KMS-11 (cell line): ENCODE data around the gene PPP1R15B.

Source experiments
- H2AFZ ChIP-seq: fragments of 200-600 bp; sonication (generic); 2 replicates; pipeline ENCODE4 v1.6.1; 2016; ENCODE audit warnings: antibody characterized with exemption, mixed run types, low read depth
- H3K27ac ChIP-seq: fragments of 200-600 bp; sonication (generic); 2 replicates; pipeline ENCODE4 v1.6.1; 2016; ENCODE audit warnings: mild to moderate bottlenecking, mixed run types
- H3K27me3 ChIP-seq: fragments of 200-600 bp; sonication (generic); 2 replicates; pipeline ENCODE4 v1.6.1; 2017; ENCODE audit warnings: mild to moderate bottlenecking, low read depth, mixed run types, moderate library complexity; ENCODE audit not compliant: insufficient read depth
- H3K36me3 ChIP-seq: fragments of 200-600 bp; sonication (generic); 2 replicates; pipeline ENCODE4 v1.6.1; 2017; ENCODE audit warnings: mild to moderate bottlenecking, mixed run types; ENCODE audit not compliant: insufficient read depth
- H3K4me1 ChIP-seq: fragments of 200-600 bp; sonication (generic); 2 replicates; pipeline ENCODE4 v1.6.1; 2016; ENCODE audit warnings: mild to moderate bottlenecking, low read depth, mixed run types; ENCODE audit not compliant: poor library complexity, severe bottlenecking
- H3K4me2 ChIP-seq: fragments of 200-600 bp; sonication (generic); 2 replicates; pipeline ENCODE4 v1.7.0; 2016; ENCODE audit warnings: mild to moderate bottlenecking, mixed run types
- H3K4me3 ChIP-seq: fragments of 200-600 bp; sonication (generic); IDR thresholded peaks from 2 replicates; pipeline ENCODE4 v1.6.1; 2017; ENCODE audit warnings: low read depth, low read length, mixed read lengths; ENCODE audit not compliant: insufficient read depth
- H3K79me2 ChIP-seq: fragments of 200-600 bp; sonication (generic); 2 replicates; pipeline ENCODE4 v1.6.1; 2016; ENCODE audit warnings: low read depth, mixed run types; ENCODE audit not compliant: insufficient read depth
- H3K9ac ChIP-seq: fragments of 200-600 bp; sonication (generic); 2 replicates; pipeline ENCODE4 v1.6.1; 2016; ENCODE audit warnings: mild to moderate bottlenecking, mixed run types
- H4K20me1 ChIP-seq: fragments of 200-600 bp; sonication (generic); 2 replicates; pipeline ENCODE4 v1.6.1; 2016; ENCODE audit warnings: mild to moderate bottlenecking, mixed run types; ENCODE audit not compliant: insufficient read depth
- TF ChIP-seq, protein P1 (sequence below): fragments of 200-600 bp; sonication (generic); conservative IDR thresholded peaks from 2 replicates; pipeline ENCODE4 v1.6.1; 2017; ENCODE audit warnings: low read depth, mild to moderate bottlenecking, antibody characterized with exemption, low read length, moderate library complexity, mixed read lengths

The PPP1R15B gene

GRCh38 chr1:204456826-204457442, 45.3 kb upstream of the PPP1R15B start:
- Histone ChIP-seq H3K4me1 (no peaks in the 10 kb centered on the region), H3K79me2 (no peaks in the 10 kb centered on the region), H2AFZ (no peak overlapping the region), H3K27me3 (no peaks in the 10 kb centered on the region), H3K27ac (no peak overlapping the region), H3K36me3 (no peaks in the 10 kb centered on the region), H3K9ac (no peak overlapping the region), H3K4me2 (no peak overlapping the region), H4K20me1 (no peaks in the 10 kb centered on the region), H3K4me3 (no peak overlapping the region)
- TF ChIP-seq, protein P1, sequence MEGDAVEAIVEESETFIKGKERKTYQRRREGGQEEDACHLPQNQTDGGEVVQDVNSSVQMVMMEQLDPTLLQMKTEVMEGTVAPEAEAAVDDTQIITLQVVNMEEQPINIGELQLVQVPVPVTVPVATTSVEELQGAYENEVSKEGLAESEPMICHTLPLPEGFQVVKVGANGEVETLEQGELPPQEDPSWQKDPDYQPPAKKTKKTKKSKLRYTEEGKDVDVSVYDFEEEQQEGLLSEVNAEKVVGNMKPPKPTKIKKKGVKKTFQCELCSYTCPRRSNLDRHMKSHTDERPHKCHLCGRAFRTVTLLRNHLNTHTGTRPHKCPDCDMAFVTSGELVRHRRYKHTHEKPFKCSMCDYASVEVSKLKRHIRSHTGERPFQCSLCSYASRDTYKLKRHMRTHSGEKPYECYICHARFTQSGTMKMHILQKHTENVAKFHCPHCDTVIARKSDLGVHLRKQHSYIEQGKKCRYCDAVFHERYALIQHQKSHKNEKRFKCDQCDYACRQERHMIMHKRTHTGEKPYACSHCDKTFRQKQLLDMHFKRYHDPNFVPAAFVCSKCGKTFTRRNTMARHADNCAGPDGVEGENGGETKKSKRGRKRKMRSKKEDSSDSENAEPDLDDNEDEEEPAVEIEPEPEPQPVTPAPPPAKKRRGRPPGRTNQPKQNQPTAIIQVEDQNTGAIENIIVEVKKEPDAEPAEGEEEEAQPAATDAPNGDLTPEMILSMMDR: no peak

GRCh38 chr1:204455831-204456145, 44.2 kb upstream of the PPP1R15B start:
- Histone ChIP-seq H3K9ac (no peak overlapping the region), H3K79me2 (no peaks in the 10 kb centered on the region), H3K4me2 (no peak overlapping the region), H3K4me1 (no peaks in the 10 kb centered on the region), H3K27me3 (no peaks in the 10 kb centered on the region), H4K20me1 (no peaks in the 10 kb centered on the region), H3K36me3 (no peaks in the 10 kb centered on the region), H3K4me3 (no peak overlapping the region), H3K27ac (no peak overlapping the region), H2AFZ (no peak overlapping the region)
- TF ChIP-seq, protein P1: no peak

GRCh38 chr1:204455063-204455830, 43.6 kb upstream of the PPP1R15B start:
- no peaks in the 10 kb centered on the region for H3K4me1 ChIP-seq
- no peak overlapping the region for H3K9ac ChIP-seq
- no peak overlapping the region for H3K4me3 ChIP-seq

GRCh38 chr1:204454476-204454875, 42.9 kb upstream of the PPP1R15B start:
- no peaks in the 10 kb centered on the region for H4K20me1 ChIP-seq
- H3K36me3 ChIP-seq: no peaks in the 10 kb centered on the region
- no peaks in the 10 kb centered on the region for H3K27me3 ChIP-seq
- TF ChIP-seq, protein P1: no peak
- no peaks in the 10 kb centered on the region for H3K4me1 ChIP-seq
- no peak overlapping the region for H3K4me3 ChIP-seq
- no peak overlapping the region for H3K27ac ChIP-seq
- H2AFZ ChIP-seq: no peak overlapping the region
- H3K9ac ChIP-seq: no peak overlapping the region
- no peaks in the 10 kb centered on the region for H3K79me2 ChIP-seq
- no peak overlapping the region for H3K4me2 ChIP-seq

More at GRCh38 chr1:204455063-204455830, 43.6 kb upstream of the PPP1R15B start:
- Histone ChIP-seq H4K20me1 (no peaks in the 10 kb centered on the region), H3K27ac (no peak overlapping the region), H3K4me2 (no peak overlapping the region), H3K27me3 (no peaks in the 10 kb centered on the region), H2AFZ (no peak overlapping the region), H3K36me3 (no peaks in the 10 kb centered on the region), H3K79me2 (no peaks in the 10 kb centered on the region)
- TF ChIP-seq, protein P1: no peak
